Natural killer cell treated with Interleukin-12 subunit alpha and Interleukin-12 subunit beta and Interleukin-15 and Interleukin-18, amount 100 ng/mL, for 72 hours (primary cell): ENCODE results near the gene PTH1R. TPM values are rescaled to one million over a fixed set of nuclear protein-coding genes. Genes with fewer than 3 reads are reported as not detected.
"Not testable (repeated sequence)": the region's sequence is repeated elsewhere in the genome, so short reads cannot be mapped to it uniquely, and the experiment has no call there.

Experiments
- ATAC-seq, 2 donors: fragments of 150-1000 bp; cut with Tn5 transposase in 1 of 2; sonication (Bioruptor Pico), chemical (Tn5 transposase) in 1 of 2; 2 replicates each; pipeline ENCODE4 v1.10.0; 2021
- DNase-seq: peaks from one replicate; pipeline ENCODE4 v3.0.0; 2022; ENCODE audit warnings: low spot score
- H3K27ac Mint-ChIP-seq, 2 donors: 1 replicate in 1 of 2; 2 replicates in 1 of 2; pipeline ENCODE4 v1.8.0; 2022; ENCODE audit warnings: mixed read lengths in 2 of 2, mild to moderate bottlenecking in 1 of 2, moderate library complexity in 1 of 2
- H3K27me3 Mint-ChIP-seq, 2 donors: 1 replicate in 1 of 2; 2 replicates in 1 of 2; pipeline ENCODE4 v1.8.0; 2022; ENCODE audit warnings: mixed read lengths in 2 of 2
- H3K36me3 Mint-ChIP-seq: one replicate; pipeline ENCODE4 v1.8.0; 2022; ENCODE audit warnings: mixed read lengths
- H3K4me1 Mint-ChIP-seq, 2 donors: 1 replicate in 1 of 2; 2 replicates in 1 of 2; pipeline ENCODE4 v1.8.0; 2022; ENCODE audit warnings: low read depth in 2 of 2, mixed read lengths in 2 of 2, mild to moderate bottlenecking in 1 of 2
- H3K4me3 Mint-ChIP-seq: one replicate; pipeline ENCODE4 v1.8.0; 2022; ENCODE audit warnings: mixed read lengths
- H3K9me3 Mint-ChIP-seq: 2 replicates; pipeline ENCODE4 v1.8.0; 2022; ENCODE audit warnings: mixed read lengths
- total RNA-seq, 2 donors: library from RNA; stranded (reverse); gene quantifications; one replicate each; pipeline ENCODE4 v1.2.3, GENCODE V29; 2022

The PTH1R gene
- total RNA-seq, 2 donors from 2014 or later = not detected

DNA sequence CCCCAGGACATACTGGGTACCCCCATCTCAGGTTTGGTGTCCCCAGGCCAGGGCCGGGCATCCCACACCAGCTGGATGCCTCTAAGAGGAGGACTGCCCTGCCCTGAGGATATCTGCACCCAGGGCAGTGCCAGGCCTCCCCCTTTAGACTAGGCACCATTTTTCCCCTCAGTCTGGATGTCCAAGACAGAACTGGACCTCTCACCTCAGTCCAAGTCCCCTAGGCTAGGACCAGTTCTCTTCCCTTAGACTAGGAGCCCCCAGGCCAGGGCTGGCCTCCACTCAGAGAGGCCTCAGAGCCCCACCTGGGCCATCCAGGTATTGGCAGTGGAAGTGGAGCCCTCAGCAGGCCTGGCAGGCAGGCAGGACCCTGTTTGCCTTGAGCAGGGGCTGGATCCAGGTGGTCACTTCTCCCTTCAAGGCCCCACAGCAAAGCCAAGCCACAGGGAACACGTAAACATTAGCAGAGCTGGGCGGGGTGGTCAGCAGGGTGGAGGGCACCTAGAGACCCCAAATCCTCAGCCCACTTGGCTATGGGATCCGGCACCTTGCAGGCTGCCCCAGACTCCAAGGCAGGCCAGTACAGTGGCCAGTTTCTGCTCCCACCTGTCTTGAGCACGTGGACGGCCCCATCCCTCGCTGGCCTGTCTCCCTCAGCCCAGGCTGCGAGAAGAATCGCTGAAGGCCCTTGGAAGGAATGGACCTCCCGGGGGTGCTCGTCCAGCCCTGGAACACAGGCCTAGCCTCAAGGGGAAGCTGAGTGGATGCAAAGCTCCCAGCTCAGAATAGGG is 28.3 kb downstream of the PTH1R start:
- no peak for DNase-seq
- Mint-ChIP-seq H3K36me3 (no peaks in the 10 kb centered on the region), H3K27me3 (no peaks in the 10 kb centered on the region), H3K4me3 (no peak overlapping the region), H3K9me3 (no peaks in the 10 kb centered on the region), H3K4me1 (peaks cover 0 to 4% of the 10 kb centered on the region in 2 donors), H3K27ac (no peak overlapping the region)
- ATAC-seq = no peak

DNA sequence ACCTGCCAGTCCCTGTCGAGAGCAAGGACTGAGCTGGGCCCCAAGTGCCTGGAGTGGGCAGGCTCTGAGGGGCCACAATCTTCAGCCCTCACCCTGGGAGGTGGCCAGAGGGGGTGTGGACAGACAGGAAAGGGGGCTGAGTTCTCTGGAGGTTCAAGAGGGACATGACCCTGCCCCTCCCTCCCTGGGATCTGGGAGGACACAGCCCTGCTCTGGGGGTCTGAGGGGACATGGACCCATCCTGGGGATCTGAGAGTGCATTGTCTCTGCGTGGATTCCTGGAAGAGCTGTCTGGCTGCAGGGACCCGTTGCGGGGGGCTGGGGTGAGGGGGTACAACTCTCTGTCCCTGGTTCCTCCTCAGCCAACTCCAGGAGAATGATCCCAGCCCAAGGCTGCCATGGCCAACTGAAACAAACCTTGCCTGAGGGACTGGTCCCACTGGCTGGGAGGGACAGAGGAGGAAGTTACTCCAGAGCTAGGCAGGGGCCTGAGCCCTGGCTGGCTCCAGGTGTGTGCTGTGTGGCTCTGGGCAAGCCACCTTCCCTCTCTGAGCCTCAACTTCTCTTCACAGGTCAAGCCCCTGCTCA is 29.0 kb downstream of the PTH1R start:
- H3K4me3 Mint-ChIP-seq = no peak overlapping the region
- no peak overlapping the region for H3K27ac Mint-ChIP-seq
- no peaks in the 10 kb centered on the region for H3K36me3 Mint-ChIP-seq
- ATAC-seq = no peak
- no peaks in the 10 kb centered on the region for H3K9me3 Mint-ChIP-seq
- H3K27me3 Mint-ChIP-seq = no peaks in the 10 kb centered on the region
- no peak for DNase-seq
- peaks cover 0 to 4% of the 10 kb centered on the region in 2 donors for H3K4me1 Mint-ChIP-seq

DNA sequence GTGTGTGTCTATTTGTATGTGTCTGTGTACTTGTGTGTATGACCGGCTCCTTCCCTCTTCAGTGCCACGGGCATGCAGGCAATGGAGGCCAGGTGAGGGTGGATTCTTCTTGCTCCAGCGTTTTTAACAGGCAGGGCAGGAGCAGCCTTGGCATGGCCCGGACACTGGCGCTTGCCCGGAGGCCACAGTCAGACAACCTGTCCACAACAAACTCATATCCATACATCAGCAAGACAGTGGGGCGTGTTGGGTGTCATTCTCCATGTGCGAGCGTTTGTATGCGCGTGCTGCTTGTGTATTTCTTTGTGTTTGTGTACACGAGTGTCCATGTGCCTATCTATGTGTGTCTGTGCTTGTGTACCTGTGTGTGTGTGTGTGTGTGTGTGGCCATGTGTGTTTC is 29.8 kb downstream of the PTH1R start:
- no peaks in the 10 kb centered on the region for H3K27me3 Mint-ChIP-seq
- no peak for ATAC-seq
- H3K4me3 Mint-ChIP-seq = no peak overlapping the region
- no peaks in the 10 kb centered on the region for H3K36me3 Mint-ChIP-seq
- H3K9me3 Mint-ChIP-seq = no peaks in the 10 kb centered on the region
- DNase-seq = no peak
- H3K4me1 Mint-ChIP-seq = peaks cover 0 to 4% of the 10 kb centered on the region in 2 donors
- no peak overlapping the region for H3K27ac Mint-ChIP-seq

DNA sequence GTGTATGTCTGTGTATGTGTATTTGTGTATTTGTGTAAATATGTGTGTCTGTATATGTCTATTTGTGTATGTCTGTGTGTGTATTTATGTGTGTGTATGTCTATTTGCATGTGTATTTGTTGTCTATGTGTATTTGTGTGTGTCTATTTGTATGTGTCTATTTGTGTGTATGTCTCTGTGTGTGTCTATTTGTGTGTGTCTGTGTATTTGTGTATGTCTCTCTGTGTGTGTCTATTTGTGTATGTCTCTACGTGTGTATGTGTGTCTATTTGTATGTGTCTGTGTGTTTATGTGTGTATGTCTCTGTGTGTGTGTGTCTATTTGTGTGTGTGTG is 30.4 kb downstream of the PTH1R start:
- DNase-seq (no peak), ATAC-seq (no peak)
- Mint-ChIP-seq H3K27ac (no peak overlapping the region), H3K36me3 (no peaks in the 10 kb centered on the region), H3K4me1 (peaks cover 0 to 4% of the 10 kb centered on the region in 2 donors), H3K9me3 (no peaks in the 10 kb centered on the region), H3K27me3 (no peaks in the 10 kb centered on the region), H3K4me3 (no peak overlapping the region)

DNA sequence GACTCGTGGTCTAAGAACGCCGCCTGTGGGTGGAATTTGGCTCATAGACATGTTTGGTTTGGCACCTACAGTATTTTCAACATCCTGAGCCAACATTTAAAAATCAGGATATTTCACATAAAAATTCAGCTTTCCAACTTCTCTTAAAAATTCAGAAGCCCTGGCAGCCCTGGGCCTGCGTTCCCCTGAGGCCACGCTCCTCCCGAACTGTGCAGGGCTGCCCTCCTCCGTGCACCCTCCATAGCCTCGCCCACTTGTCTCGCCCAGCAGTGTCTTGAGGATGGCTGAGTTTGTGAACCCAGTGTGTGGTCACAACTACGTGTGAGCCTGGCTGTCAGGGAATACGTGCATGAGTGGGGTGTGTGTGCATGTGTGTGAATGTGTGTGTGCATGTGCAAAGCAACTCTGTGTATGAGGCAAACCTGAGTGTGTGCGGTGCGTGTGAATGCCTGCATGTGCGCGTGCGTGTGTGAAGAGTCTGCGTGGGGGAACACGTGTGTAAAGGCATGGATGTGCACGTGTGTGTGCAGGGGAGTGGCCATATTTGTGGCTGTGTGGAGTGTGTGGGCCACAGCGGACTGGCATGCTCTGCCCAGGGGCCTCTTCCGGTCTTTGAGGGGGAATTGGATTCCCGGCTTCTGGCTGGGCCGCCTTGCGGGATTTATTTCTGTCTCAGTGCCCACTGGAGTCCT is 30.9 kb downstream of the PTH1R start:
- Mint-ChIP-seq H3K4me3 (no peak overlapping the region), H3K27me3 (no peaks in the 10 kb centered on the region), H3K4me1 (peaks cover 3 to 6% of the 10 kb centered on the region in 2 donors), H3K36me3 (peaks cover 2% of the 10 kb centered on the region), H3K9me3 (no peaks in the 10 kb centered on the region), H3K27ac (no peak overlapping the region)
- ATAC-seq (no peak), DNase-seq (no peak)

DNA sequence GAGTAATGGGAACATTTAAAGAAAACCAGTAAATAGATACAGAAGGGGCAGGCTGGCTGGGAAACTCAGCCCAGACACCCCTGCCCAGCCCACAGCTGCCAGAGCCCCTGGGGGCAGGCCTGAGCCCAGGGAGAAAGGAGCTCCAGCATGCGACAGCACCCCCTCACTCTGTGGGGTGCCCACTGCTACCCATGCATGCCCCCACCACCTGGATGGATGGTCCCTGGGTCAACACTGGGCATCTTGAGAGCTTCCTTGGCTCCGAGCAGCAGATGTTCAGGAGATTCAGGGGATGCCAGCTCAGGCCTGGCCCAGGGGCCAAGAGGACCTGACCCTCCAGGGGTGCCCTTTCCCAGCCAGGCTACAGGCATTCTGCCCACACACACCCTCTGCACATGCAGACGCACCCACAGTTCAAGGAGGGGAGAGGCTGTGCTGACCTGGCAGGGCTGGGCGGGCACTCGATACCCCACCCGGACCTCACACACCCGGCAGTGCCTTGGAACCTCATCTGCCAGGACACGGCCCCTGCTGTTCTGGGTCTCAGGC is 31.5 kb downstream of the PTH1R start:
- Mint-ChIP-seq H3K27ac (no peak overlapping the region), H3K9me3 (no peaks in the 10 kb centered on the region), H3K36me3 (peaks cover 5% of the 10 kb centered on the region), H3K27me3 (no peaks in the 10 kb centered on the region), H3K4me1 (peaks cover 9% of the 10 kb centered on the region in 2 donors), H3K4me3 (no peak overlapping the region)
- DNase-seq (no peak), ATAC-seq (peak in 1 of 2 donors; percentile 1)

DNA sequence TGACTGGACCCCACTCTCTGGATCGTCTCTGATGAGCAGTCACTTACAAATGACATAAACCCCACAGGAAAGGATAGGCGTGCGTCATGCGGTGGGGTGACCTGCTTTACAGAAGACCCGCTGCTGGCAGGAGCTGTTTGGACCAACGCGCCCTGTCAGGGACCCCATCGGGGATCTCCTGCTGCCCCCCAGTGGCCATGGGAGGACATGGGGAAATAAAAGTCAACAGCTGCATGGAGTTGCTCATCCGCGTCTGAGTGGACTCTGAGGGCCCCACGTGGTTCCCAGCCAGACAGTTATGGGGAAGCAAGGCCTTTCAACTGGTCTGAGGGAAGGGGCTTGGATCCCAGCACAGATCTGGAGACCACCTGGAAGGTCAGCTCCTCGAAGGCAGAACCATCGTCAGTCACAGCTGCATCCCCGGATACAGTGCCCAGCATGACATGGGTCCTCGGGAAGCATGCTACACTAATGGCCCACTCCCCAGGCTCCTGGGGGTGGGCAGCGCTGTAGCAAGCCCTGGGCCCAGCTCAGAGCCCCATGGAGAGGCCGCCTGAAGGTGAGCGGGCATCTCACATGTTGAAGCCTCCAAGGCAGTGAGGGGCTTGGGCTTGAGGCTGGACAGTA is 32.1 kb downstream of the PTH1R start:
- Mint-ChIP-seq H3K4me3 (no peak overlapping the region), H3K4me1 (peaks cover 9 to 12% of the 10 kb centered on the region in 2 donors), H3K36me3 (peaks cover 5% of the 10 kb centered on the region), H3K9me3 (no peaks in the 10 kb centered on the region), H3K27me3 (no peaks in the 10 kb centered on the region), H3K27ac (no peak overlapping the region)
- ATAC-seq = peak; percentile 78 to 82
- peak; percentile 81 for DNase-seq

DNA sequence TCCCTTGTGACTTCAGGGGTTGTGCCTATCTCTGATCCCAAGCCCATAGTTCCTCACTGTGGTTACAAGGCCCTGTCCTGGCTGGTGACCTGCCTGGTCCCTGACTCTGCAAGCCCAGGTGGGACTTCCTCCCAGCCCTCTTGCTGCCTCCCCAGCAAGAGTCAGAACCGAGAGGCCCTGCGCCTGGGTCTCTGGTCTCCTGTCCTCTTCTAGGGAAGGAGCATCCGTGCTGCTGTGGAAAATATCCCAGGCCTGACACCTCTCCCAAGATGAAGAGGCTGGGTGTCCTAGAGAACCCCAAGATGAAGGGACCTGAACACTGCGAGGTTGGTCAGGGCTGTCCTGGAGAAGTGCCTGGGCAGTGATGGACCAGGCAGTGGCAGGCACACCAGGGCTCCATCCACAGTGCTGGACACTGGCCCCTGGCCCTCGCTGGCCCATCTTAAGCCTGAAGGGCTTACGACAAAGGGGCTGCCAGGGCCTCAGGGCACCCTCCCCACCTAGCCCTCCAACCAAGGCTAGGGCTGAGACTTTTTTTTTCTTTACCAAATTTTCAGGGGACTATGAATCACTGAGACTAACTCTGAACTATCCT is 32.7 kb downstream of the PTH1R start:
- Mint-ChIP-seq H3K9me3 (no peaks in the 10 kb centered on the region), H3K27me3 (no peaks in the 10 kb centered on the region)
- DNase-seq = no peak

DNA sequence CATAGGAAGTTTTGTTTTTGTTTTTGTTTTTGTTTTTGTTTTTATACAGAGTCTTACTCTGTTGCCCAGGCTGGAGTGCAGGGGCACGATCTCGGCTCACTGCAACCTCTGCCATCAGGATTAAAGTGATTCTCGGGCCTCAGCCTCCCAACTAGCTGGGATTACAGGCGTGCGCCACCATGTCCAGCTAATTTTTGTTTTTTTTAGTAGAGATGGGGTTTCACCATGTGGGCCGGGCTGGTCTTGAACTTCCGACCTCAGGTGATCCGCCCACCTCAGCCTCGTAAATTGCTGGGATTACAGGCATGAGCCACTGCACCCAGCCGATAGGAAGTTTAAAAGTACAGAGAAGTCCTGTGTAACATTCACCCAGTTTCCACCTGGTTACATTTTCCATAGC is 33.4 kb downstream of the PTH1R start:
- ATAC-seq, DNase-seq: not testable (repeated sequence)
- peaks cover 17 to 24% of the 10 kb centered on the region in 2 donors for H3K4me1 Mint-ChIP-seq

More for the DNA sequence above, 32.7 kb downstream of the PTH1R start:
- Mint-ChIP-seq H3K27ac (no peak overlapping the region), H3K36me3 (peaks cover 7% of the 10 kb centered on the region), H3K4me3 (no peak overlapping the region), H3K4me1 (peaks cover 12 to 18% of the 10 kb centered on the region in 2 donors)
- no peak for ATAC-seq

DNA sequence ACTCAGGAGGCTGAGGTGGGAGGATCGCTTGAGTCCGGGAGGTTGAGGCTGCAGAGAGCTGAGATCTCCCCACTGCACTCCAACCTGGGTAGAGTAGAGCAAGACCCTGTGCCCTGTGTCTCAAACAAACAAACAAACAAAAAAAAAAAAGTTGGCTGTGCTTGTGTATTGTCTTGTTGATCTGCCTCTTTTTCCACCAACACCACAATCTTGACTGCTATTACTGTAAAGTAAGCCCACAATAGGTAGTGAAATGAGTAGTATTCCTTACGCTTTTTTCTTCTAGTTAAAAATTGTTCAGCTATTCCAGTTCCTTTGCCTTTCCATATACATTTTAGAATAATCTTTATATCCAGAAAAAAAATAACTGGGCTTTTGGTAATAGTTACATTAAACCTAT is 35.5 kb downstream of the PTH1R start:
- H3K27ac Mint-ChIP-seq = no peak overlapping the region

More for the DNA sequence above, 33.4 kb downstream of the PTH1R start:
- not testable (repeated sequence) for H3K9me3 Mint-ChIP-seq, H3K4me3 Mint-ChIP-seq, H3K27ac Mint-ChIP-seq, H3K27me3 Mint-ChIP-seq
- H3K36me3 Mint-ChIP-seq = peaks cover 10% of the 10 kb centered on the region

DNA sequence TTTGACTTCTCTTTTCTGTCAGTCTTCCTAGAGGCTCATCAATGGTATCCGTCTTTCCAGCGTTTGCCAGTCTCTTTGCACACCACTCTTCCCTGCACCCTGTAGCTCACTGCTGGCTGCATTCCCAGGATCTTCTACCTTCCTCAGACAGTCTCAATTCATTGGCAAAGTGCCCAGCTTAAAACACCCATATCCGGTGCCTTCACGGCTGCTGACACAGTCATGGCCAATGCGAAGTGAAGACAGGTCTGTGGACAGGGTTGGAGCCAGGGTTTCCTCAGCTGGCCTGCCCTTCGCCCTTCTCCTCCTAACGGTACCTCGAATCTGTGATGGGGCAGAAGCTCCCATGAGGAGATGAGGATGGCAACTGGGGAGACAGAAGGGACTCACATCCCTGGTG is 36.1 kb downstream of the PTH1R start:
- Mint-ChIP-seq H3K4me1 (peaks cover 31 to 47% of the 10 kb centered on the region in 2 donors), H3K4me3 (no peak overlapping the region), H3K36me3 (peaks cover 21% of the 10 kb centered on the region), H3K9me3 (no peaks in the 10 kb centered on the region), H3K27me3 (no peaks in the 10 kb centered on the region), H3K27ac (peak overlapping the region in 1 of 2 donors; percentile 9)
- DNase-seq (no peak), ATAC-seq (no peak)

More for the DNA sequence above, 35.5 kb downstream of the PTH1R start:
- DNase-seq = no peak
- Mint-ChIP-seq H3K36me3 (peaks cover 16% of the 10 kb centered on the region), H3K4me1 (peaks cover 29 to 43% of the 10 kb centered on the region in 2 donors), H3K9me3 (no peaks in the 10 kb centered on the region), H3K4me3 (no peak overlapping the region), H3K27me3 (no peaks in the 10 kb centered on the region)
- no peak for ATAC-seq

DNA sequence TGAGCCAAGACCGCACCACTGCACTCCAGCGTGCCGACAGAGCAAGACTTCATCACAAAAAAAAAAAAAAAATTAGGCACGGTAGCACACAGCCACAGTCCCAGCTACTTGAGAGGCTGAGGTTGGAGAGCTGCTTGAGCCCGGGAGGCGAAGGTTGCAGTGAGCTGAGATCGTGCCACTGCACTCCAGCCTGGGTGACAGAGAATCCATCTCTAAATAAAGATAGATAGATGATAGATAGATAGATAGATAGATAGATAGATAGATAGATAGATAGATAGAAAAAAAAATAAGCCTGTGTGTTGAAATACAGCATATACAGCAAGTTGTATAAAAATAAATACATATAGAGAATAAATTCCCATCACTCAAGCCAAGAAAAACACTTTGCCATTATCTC is 37.3 kb downstream of the PTH1R start:
- Mint-ChIP-seq H3K4me1 (peaks cover 31 to 55% of the 10 kb centered on the region in 2 donors), H3K4me3 (no peak overlapping the region), H3K27me3 (no peaks in the 10 kb centered on the region), H3K27ac (no peak overlapping the region), H3K36me3 (peaks cover 27% of the 10 kb centered on the region), H3K9me3 (no peaks in the 10 kb centered on the region)
- ATAC-seq (no peak), DNase-seq (no peak)

DNA sequence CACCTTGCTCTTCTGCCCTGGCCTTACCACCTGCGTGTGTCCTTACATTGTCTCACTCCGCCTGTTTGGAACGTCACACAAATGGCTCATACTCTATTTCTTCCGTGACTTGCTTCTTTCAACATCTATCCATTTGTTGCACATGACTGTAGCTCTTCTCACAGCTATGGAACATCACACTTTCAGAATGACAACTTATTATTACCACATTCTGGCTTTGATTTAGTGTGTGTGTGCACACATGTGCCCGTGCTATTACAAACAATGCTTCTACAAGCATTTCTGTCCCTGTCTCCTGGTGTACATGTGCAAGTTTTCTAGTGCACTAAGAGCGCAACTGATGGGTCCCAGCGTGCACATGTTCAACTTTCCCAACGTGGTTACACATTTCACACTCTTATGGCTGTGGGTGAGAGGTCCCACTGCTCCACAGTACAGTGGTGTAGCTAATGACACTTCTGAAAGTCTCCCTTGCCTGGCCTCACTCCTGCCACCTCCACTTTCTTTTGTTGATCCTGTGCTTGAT is 37.8 kb downstream of the PTH1R start:
- Mint-ChIP-seq H3K4me3 (no peak overlapping the region), H3K9me3 (no peaks in the 10 kb centered on the region), H3K27ac (no peak overlapping the region), H3K4me1 (peaks cover 35 to 59% of the 10 kb centered on the region in 2 donors), H3K27me3 (no peaks in the 10 kb centered on the region), H3K36me3 (peaks cover 32% of the 10 kb centered on the region)
- DNase-seq (no peak), ATAC-seq (peak; percentile 88 to 90)
